K562 (cell line): ENCODE results near the gene AHCYL2. TPM values are rescaled to one million over a fixed set of nuclear protein-coding genes. Genes with fewer than 3 reads are reported as not detected.

Experiments used
- CCAR2 ChIP-seq: fragments of 200-400 bp; formaldehyde crosslinking; IDR thresholded peaks from 2 replicates; pipeline ENCODE4 v1.6.1; 2017; ENCODE audit warnings: mild to moderate bottlenecking, low read depth, low read length
- CEBPB ChIP-seq: fragments of 450-650 bp; IDR thresholded peaks from 2 replicates; pipeline ENCODE4 v1.6.1; 2016; ENCODE audit warnings: missing genetic modification characterization, missing compliant biosample characterization
- CEBPG ChIP-seq, 3 experiments: fragments of 200-800 bp in 1 of 3; sonication (Bioruptor generic) in 1 of 3; sonication (generic) in 1 of 3; formaldehyde crosslinking in 1 of 3; IDR thresholded peaks in 2 of 3; conservative IDR thresholded peaks in 1 of 3; 2 replicates each; pipeline versions ENCODE4 v1.6.1 to v1.8.0; 2016 to 2022; ENCODE audit warnings: missing compliant biosample characterization in 2 of 3, missing genetic modification characterization in 2 of 3, mild to moderate bottlenecking in 1 of 3, missing genetic modification reagents in 1 of 3
- CHD1 ChIP-seq: fragments of 200-600 bp; sonication (generic); IDR thresholded peaks from one replicate; pipeline ENCODE4 v1.6.1; 2012; ENCODE audit warnings: mild to moderate bottlenecking, moderate library complexity, low read length, inconsistent platforms
- EGR1 ChIP-seq: fragments of 450-650 bp; conservative IDR thresholded peaks from 2 replicates; pipeline ENCODE4 v1.6.1; 2017; ENCODE audit warnings: mild to moderate bottlenecking
- FOXM1 ChIP-seq, 2 experiments: fragments of 450-650 bp in 1 of 2; sonication (generic) in 1 of 2; formaldehyde crosslinking in 1 of 2; IDR thresholded peaks; 2 replicates each; pipeline versions ENCODE4 v1.6.1 to v1.9.0; 2017 to 2022; ENCODE audit warnings: low read depth in 2 of 2, mild to moderate bottlenecking in 2 of 2, missing genetic modification reagents in 1 of 2, moderate library complexity in 1 of 2
- LCOR ChIP-seq: sonication (generic); formaldehyde crosslinking; IDR thresholded peaks from 2 replicates; pipeline ENCODE4 v1.8.0; 2022; ENCODE audit warnings: mild to moderate bottlenecking, missing genetic modification reagents
- LEF1 ChIP-seq: fragments of 450-650 bp; IDR thresholded peaks from 2 replicates; pipeline ENCODE4 v1.6.1; 2016; ENCODE audit warnings: mild to moderate bottlenecking
- MEIS2 ChIP-seq: fragments of 450-650 bp; IDR thresholded peaks from 2 replicates; pipeline ENCODE4 v1.6.1; 2014; ENCODE audit warnings: mild to moderate bottlenecking; ENCODE audit not compliant: partially characterized antibody
- PML ChIP-seq: IDR thresholded peaks from 2 replicates; pipeline ENCODE4 v1.6.1; 2012; ENCODE audit warnings: low read length, inconsistent platforms
- RAD21 ChIP-seq, 2 experiments: fragments of 250-450 bp in 1 of 2; fragments of 450-650 bp in 1 of 2; sonication (Bioruptor Pico) in 1 of 2; formaldehyde crosslinking in 1 of 2; IDR thresholded peaks in 1 of 2; conservative IDR thresholded peaks in 1 of 2; 2 replicates each; pipeline versions ENCODE4 v1.4.0 to v1.8.0; 2020 to 2022; ENCODE audit warnings: mild to moderate bottlenecking in 2 of 2, moderate library complexity in 1 of 2
- SMARCA4 ChIP-seq: fragments of 450-650 bp; IDR thresholded peaks from 2 replicates; pipeline ENCODE4 v1.6.1; 2016
- SPI1 ChIP-seq: IDR thresholded peaks from 2 replicates; pipeline ENCODE4 v1.6.1; 2011; ENCODE audit warnings: low read depth, low read length, control low read depth, borderline replicate concordance
- TAF15 ChIP-seq: fragments of 200-400 bp; formaldehyde crosslinking; IDR thresholded peaks from 2 replicates; pipeline ENCODE4 v1.6.1; 2017; ENCODE audit warnings: mild to moderate bottlenecking, low read depth, low read length, moderate library complexity
- TEAD4 ChIP-seq, 2 experiments: sonication (generic) in 1 of 2; formaldehyde crosslinking in 1 of 2; IDR thresholded peaks; 2 replicates each; pipeline versions ENCODE4 v1.6.1 to v1.8.0; 2012 to 2022; ENCODE audit warnings: borderline replicate concordance in 1 of 2, inconsistent platforms in 1 of 2, low read length in 1 of 2, mild to moderate bottlenecking in 1 of 2, missing genetic modification reagents in 1 of 2
- ZNF174 ChIP-seq: fragments of 250-450 bp; sonication (Bioruptor Pico); IDR thresholded peaks from 2 replicates; pipeline ENCODE4 v1.4.0; 2020; ENCODE audit warnings: mild to moderate bottlenecking
- polyA plus RNA-seq, 8 experiments: library from polyadenylated mRNA; depleted of rRNA in 4 of 8; stranded (reverse) in 5 of 8; unstranded in 3 of 8; fragments of >200 nt; fragmentation: Nextera tagmentation in 2 of 8; fragmentation: Illumina TruSeq in 1 of 8; extraction: Ambion mirVana in 2 of 8; extraction: Trizol in 1 of 8; gene quantifications; 2 replicates each; pipeline versions ENCODE4 v1.2.1 to v1.2.3, GENCODE V29; 2011 to 2014; ENCODE audit warnings: inconsistent platforms in 1 of 8, missing spikeins in 1 of 8
- total RNA-seq, 7 experiments: library from RNA; depleted of rRNA in 6 of 7; stranded (reverse); fragments of >200 nt in 6 of 7; fragmentation: Illumina TruSeq in 2 of 7; extraction: Trizol in 2 of 7; gene quantifications; 2 replicates each; pipeline versions ENCODE4 v1.2.1 to v1.2.3, GENCODE V29; 2011 to 2021; ENCODE audit warnings: low replicate concordance in 1 of 7
- TF ChIP-seq, protein P1 (sequence below): fragments of 450-650 bp; IDR thresholded peaks from 2 replicates; pipeline ENCODE4 v1.7.1; 2018; ENCODE audit warnings: mild to moderate bottlenecking, low read depth; ENCODE audit not compliant: partially characterized antibody
- TF ChIP-seq, protein P2 (sequence below): fragments of 450-650 bp; IDR thresholded peaks from 2 replicates; pipeline ENCODE4 v1.6.1; 2016; ENCODE audit warnings: low read depth, mild to moderate bottlenecking, moderate library complexity
- TF ChIP-seq, protein P3 (sequence below): fragments of 450-650 bp; formaldehyde crosslinking; IDR thresholded peaks from 2 replicates; pipeline ENCODE4 v1.4.0; 2020; ENCODE audit warnings: mild to moderate bottlenecking, moderate library complexity

The AHCYL2 gene
- total and polyA plus RNA-seq, 9 of the 15 experiments (the other 6 are each of a cell fraction or from before 2014, with no cell fraction given): 0.93 to 10.5 (median 5.2) TPM

DNA sequence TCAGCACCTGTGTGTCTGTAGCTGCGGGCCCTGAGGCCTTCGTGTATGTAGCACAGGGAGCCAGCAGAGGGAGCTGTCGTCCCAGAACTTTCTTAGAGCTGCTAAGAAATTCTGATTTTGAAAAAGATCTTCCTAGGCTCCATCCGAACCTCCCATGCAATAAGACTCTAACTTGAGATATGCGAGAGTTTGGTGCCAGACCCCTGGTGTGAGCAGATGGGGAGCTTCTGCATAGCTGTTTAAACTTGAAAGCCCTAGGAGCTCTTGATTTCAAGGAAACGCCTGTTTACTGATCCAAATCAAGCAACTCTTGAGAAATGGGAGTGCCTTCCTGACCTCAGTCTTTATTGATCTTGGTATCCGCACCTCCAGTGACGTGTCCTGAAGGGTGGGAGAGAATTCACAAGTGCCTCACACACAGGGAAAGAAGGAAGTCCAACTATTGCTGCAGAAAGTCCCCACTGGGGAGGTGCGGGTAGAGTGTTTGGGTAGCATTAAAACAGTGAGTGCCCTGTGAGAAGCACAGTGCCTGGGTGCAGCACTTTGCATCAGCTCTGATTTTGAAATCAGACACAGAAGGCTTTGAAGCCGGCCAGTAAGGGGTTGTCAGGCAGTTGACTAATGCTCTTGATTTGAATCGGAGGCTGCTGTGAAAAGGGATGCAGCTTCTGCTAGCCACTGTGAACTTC lies 143.0 kb downstream of the AHCYL2 start (continued):
- TF ChIP-seq LCOR (CRISPR knock-in tag): peak; percentile 49; the same call in 1 of the 2 replicates
- TF ChIP-seq, protein P1, sequence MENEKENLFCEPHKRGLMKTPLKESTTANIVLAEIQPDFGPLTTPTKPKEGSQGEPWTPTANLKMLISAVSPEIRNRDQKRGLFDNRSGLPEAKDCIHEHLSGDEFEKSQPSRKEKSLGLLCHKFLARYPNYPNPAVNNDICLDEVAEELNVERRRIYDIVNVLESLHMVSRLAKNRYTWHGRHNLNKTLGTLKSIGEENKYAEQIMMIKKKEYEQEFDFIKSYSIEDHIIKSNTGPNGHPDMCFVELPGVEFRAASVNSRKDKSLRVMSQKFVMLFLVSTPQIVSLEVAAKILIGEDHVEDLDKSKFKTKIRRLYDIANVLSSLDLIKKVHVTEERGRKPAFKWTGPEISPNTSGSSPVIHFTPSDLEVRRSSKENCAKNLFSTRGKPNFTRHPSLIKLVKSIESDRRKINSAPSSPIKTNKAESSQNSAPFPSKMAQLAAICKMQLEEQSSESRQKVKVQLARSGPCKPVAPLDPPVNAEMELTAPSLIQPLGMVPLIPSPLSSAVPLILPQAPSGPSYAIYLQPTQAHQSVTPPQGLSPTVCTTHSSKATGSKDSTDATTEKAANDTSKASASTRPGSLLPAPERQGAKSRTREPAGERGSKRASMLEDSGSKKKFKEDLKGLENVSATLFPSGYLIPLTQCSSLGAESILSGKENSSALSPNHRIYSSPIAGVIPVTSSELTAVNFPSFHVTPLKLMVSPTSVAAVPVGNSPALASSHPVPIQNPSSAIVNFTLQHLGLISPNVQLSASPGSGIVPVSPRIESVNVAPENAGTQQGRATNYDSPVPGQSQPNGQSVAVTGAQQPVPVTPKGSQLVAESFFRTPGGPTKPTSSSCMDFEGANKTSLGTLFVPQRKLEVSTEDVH: no peak
- no peak for TF ChIP-seq CHD1
- TF ChIP-seq CEBPB: peak; percentile 64
- peak; percentile 37; the same call in 1 of the 2 replicates for TF ChIP-seq SMARCA4
- TF ChIP-seq MEIS2: peak; percentile 31
- TF ChIP-seq, protein P2, sequence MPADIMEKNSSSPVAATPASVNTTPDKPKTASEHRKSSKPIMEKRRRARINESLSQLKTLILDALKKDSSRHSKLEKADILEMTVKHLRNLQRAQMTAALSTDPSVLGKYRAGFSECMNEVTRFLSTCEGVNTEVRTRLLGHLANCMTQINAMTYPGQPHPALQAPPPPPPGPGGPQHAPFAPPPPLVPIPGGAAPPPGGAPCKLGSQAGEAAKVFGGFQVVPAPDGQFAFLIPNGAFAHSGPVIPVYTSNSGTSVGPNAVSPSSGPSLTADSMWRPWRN: no peak; the same call in 1 of the 2 replicates
- TF ChIP-seq CCAR2: no peak
- no peak for TF ChIP-seq PML
- TF ChIP-seq, protein P3, sequence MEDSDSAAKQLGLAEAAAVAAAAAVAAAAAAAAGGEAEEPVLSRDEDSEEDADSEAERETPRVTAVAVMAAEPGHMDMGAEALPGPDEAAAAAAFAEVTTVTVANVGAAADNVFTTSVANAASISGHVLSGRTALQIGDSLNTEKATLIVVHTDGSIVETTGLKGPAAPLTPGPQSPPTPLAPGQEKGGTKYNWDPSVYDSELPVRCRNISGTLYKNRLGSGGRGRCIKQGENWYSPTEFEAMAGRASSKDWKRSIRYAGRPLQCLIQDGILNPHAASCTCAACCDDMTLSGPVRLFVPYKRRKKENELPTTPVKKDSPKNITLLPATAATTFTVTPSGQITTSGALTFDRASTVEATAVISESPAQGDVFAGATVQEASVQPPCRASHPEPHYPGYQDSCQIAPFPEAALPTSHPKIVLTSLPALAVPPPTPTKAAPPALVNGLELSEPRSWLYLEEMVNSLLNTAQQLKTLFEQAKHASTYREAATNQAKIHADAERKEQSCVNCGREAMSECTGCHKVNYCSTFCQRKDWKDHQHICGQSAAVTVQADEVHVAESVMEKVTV (CRISPR knock-in tag): peak; percentile 85
- peak; percentile 37; the same call in 1 of the 2 replicates for TF ChIP-seq TEAD4 (IDR thresholded peaks at IDR 0.05; ENCODE audit: low read length)
- TF ChIP-seq TEAD4 (CRISPR knock-in tag; IDR thresholded peaks at IDR 0.05; ENCODE audit: borderline replicate concordance): no peak
- TF ChIP-seq RAD21 (CRISPR knock-in tag; conservative IDR thresholded peaks at IDR 0.05 in 1 of 2, IDR thresholded peaks at IDR 0.05 in 1 of 2): peak; percentile 90 to 94
- peak; percentile 23; the same call in 1 of the 2 replicates for TF ChIP-seq SPI1
- 0 out of 2 replicates have a peak, but pooled peaks have one; percentile 24 for TF ChIP-seq LEF1
- TF ChIP-seq CEBPG (CRISPR knock-in tag; IDR thresholded peaks at IDR 0.05): no peak
- TF ChIP-seq CEBPG (tag; conservative IDR thresholded peaks at IDR 0.05 in 1 of 2, IDR thresholded peaks at IDR 0.05 in 1 of 2): peak; percentile 10 to 67; a peak in 3 of 4 replicates
- TF ChIP-seq ZNF174: no peak
- TF ChIP-seq TAF15: no peak
- no peak for TF ChIP-seq EGR1
- no peak for TF ChIP-seq FOXM1 (IDR thresholded peaks at IDR 0.05; ENCODE audit: low read depth)
- TF ChIP-seq FOXM1 (CRISPR knock-in tag; IDR thresholded peaks at IDR 0.05; ENCODE audit: low read depth): no peak
